RWPE2 (cell line): ENCODE measurements around the gene ITPR1.

Experiments
- ATAC-seq: fragments of 200-7000 bp; cut with Tn5 transposase; 3 replicates; pipeline ENCODE4 v1.9.1; 2021; ENCODE audit warnings: low read depth
- DNase-seq: peaks from one replicate; pipeline ENCODE4 v3.0.0-alpha.2; 2020; ENCODE audit warnings: low spot score
- H3K27ac ChIP-seq: fragments of 450-650 bp; 2 replicates; pipeline ENCODE4 v1.5.1; 2017; ENCODE audit warnings: mild to moderate bottlenecking; ENCODE audit not compliant: poor library complexity, severe bottlenecking
- H3K27me3 ChIP-seq: fragments of 250-450 bp; sonication (Bioruptor Pico); 2 replicates; pipeline ENCODE4 v1.5.1; 2021; ENCODE audit warnings: mild to moderate bottlenecking, moderate library complexity; ENCODE audit not compliant: insufficient read depth, poor library complexity, severe bottlenecking
- H3K36me3 ChIP-seq: fragments of 250-450 bp; sonication (Bioruptor Pico); 2 replicates; pipeline ENCODE4 v1.5.1; 2020; ENCODE audit warnings: low read depth, mild to moderate bottlenecking, moderate library complexity
- H3K4me1 ChIP-seq: fragments of 250-450 bp; sonication (Bioruptor Pico); 2 replicates; pipeline ENCODE4 v1.5.1; 2021; ENCODE audit warnings: mild to moderate bottlenecking, moderate library complexity; ENCODE audit not compliant: insufficient read depth, poor library complexity, severe bottlenecking
- H3K4me3 ChIP-seq: fragments of 250-450 bp; sonication (Bioruptor Pico); 2 replicates; pipeline ENCODE4 v1.5.1; 2021; ENCODE audit warnings: mild to moderate bottlenecking, moderate library complexity; ENCODE audit not compliant: severe bottlenecking
- H3K9me3 ChIP-seq: fragments of 250-450 bp; sonication (Bioruptor Pico); 2 replicates; pipeline ENCODE4 v1.5.1; 2021; ENCODE audit warnings: mild to moderate bottlenecking, moderate library complexity; ENCODE audit not compliant: severe bottlenecking
- CTCF ChIP-seq: fragments of 450-650 bp; IDR thresholded peaks from one replicate; pipeline ENCODE4 v1.5.1; 2017; ENCODE audit warnings: mild to moderate bottlenecking, moderate library complexity; ENCODE audit not compliant: poor library complexity, severe bottlenecking

The ITPR1 gene

GRCh38 chr3:4637265-4637664 lies 144.1 kb downstream of the ITPR1 start:
- no peak overlapping the region for H3K4me3 ChIP-seq
- H3K9me3 ChIP-seq, result no peaks in the 10 kb centered on the region
- H3K36me3 ChIP-seq, result no peaks in the 10 kb centered on the region
- H3K27me3 ChIP-seq, result no peaks in the 10 kb centered on the region
- ATAC-seq, result no peak
- no peak for DNase-seq
- no peak for TF ChIP-seq CTCF
- no peak overlapping the region for H3K27ac ChIP-seq
- no peaks in the 10 kb centered on the region for H3K4me1 ChIP-seq

GRCh38 chr3:4641863-4642563 lies 148.9 kb downstream of the ITPR1 start:
- no peaks in the 10 kb centered on the region for H3K27me3 ChIP-seq
- no peaks in the 10 kb centered on the region for H3K36me3 ChIP-seq

GRCh38 chr3:4642611-4643010 lies 149.5 kb downstream of the ITPR1 start:
- no peak overlapping the region for H3K4me3 ChIP-seq
- no peaks in the 10 kb centered on the region for H3K36me3 ChIP-seq
- DNase-seq (no peak), ATAC-seq (no peak)
- no peak overlapping the region for H3K27ac ChIP-seq
- TF ChIP-seq CTCF, result no peak
- no peaks in the 10 kb centered on the region for H3K27me3 ChIP-seq
- no peaks in the 10 kb centered on the region for H3K4me1 ChIP-seq
- no peaks in the 10 kb centered on the region for H3K9me3 ChIP-seq

More at GRCh38 chr3:4641863-4642563, 148.9 kb downstream of the ITPR1 start:
- no peak for ATAC-seq
- Histone ChIP-seq H3K4me3 (no peak overlapping the region), H3K9me3 (no peaks in the 10 kb centered on the region), H3K27ac (no peak overlapping the region), H3K4me1 (no peaks in the 10 kb centered on the region)
- no peak for TF ChIP-seq CTCF
- DNase-seq, result no peak

- H3K27me3 ChIP-seq, result no peaks in the 10 kb centered on the region
- H3K27ac ChIP-seq, result no peak overlapping the region
- H3K9me3 ChIP-seq, result no peaks in the 10 kb centered on the region
- DNase-seq (no peak), ATAC-seq (no peak)
- no peaks in the 10 kb centered on the region for H3K4me1 ChIP-seq
- no peaks in the 10 kb centered on the region for H3K36me3 ChIP-seq
- no peak for TF ChIP-seq CTCF
- no peak overlapping the region for H3K4me3 ChIP-seq
Measured at GRCh38 chr3:4643904-4644547, 150.9 kb downstream of the ITPR1 start.

GRCh38 chr3:4644951-4645350 lies 151.8 kb downstream of the ITPR1 start:
- DNase-seq, result no peak
- ATAC-seq, result no peak
- H3K9me3 ChIP-seq, result no peaks in the 10 kb centered on the region
- H3K27ac ChIP-seq, result no peak overlapping the region
- no peaks in the 10 kb centered on the region for H3K36me3 ChIP-seq
- TF ChIP-seq CTCF, result no peak
- H3K4me3 ChIP-seq, result no peak overlapping the region
- no peaks in the 10 kb centered on the region for H3K27me3 ChIP-seq
- no peaks in the 10 kb centered on the region for H3K4me1 ChIP-seq
